D721Med (cell line): Measurements from ENCODE around the gene NBAS.

Experiments
- DNase-seq: peaks from one replicate; pipeline ENCODE4 v3.0.0; 2011; ENCODE audit warnings: low spot score; ENCODE audit not compliant: insufficient read length
- FAIRE-seq: peaks from 2 replicates; lab custom pipeline; 2011; peaks lifted over from hg19 to GRCh38; lab: Jason Lieb, UNC
- CTCF ChIP-seq: IDR thresholded peaks from 2 replicates; pipeline ENCODE4 v1.5.1; 2012; ENCODE audit warnings: mild to moderate bottlenecking, control low read depth; ENCODE audit not compliant: insufficient read depth; ENCODE audit errors: missing control alignments

NBAS gene

DNA sequence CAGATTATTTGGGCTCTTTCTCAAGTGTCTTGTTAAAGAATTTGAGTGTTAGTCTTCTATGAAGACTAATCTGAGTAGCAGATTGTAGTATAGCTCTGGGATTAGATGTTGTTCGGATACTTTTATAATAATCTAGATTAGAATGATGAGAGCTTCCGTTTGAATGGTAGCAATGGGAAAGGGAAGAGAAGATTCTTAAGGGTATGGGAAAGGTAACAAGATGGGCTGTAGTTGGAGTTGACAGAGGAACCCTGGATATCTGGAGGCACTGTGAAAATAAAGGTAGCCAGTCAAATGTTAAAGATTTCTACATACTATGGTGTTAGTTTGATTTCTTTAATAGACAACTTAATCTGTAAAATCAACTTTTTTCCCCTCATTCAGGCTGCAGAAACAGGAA is 35.2 kb upstream of the NBAS start:
- no peak for TF ChIP-seq CTCF
- DNase-seq (no peak), FAIRE-seq (no peak)

GRCh38 chr2:15595936-15596335 is 34.8 kb upstream of the NBAS start:
- no peak for FAIRE-seq
- DNase-seq = no peak
- TF ChIP-seq CTCF = no peak

- no peak for FAIRE-seq
- no peak for DNase-seq
- no peak for TF ChIP-seq CTCF
These were observed 34.3 kb upstream of the NBAS start for GRCh38 chr2:15595342-15595905.

DNA sequence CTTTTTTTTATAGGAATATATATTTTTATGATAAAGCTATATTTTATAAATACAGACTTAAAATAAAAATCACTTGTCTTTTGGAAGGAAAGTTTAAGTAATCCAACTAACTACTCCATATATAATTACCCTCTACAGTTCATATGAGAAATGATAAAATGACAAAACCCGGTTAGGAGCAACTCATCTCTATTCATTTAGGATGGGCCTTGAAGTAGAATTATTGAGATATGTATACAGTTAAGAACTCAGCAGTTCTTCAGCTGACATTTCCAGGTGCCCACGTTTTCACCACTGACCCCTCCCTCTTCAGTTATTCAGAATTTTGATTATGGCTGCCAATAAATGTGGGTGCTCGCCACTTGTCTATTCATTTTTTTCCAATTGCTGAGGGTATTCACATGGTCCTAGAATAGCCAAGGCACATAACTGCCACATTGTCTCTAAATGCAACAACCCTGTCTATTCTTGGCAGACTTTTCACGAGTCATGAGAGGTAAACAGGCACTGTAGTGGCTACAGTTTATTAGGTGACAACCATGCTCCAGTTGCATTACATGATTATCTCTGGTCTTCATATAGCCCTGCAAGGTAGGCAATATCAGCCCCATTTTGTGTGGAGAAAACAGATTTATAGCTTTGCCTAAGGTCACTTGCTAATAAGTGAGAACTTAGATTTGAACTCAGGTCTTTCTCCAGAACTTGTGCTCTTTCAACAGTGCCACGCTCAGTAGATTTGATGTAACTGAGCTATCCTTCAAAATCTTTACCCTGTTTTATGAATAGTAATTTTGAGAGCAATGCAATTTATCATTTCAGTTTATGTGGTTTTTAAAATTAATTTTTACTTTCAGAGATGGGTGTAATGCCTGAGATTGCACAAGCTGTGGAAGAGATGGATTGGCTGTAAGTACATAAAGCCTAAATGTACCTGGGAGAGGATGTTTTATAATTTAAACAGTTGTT is 33.4 kb upstream of the NBAS start:
- no peak for FAIRE-seq
- TF ChIP-seq CTCF = no peak
- DNase-seq = no peak

DNA sequence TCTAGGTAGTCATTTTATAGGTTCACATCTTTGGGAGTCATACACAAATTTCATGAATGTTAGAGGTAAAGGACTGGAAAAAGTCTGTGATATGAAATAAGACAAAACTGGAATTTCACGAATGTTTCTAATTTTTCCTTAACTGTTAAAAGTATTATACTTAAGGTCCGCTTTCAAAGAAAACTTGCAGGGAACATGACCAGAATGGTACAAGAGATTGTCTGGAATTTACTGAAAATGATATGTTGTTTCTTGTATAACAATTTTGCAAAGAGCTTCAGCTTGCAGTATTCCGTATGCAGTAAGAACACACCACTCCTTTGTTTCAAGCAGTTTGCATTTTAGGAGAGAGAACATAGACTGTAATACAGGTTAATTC is 32.2 kb upstream of the NBAS start:
- FAIRE-seq = no peak
- no peak for DNase-seq
- TF ChIP-seq CTCF = no peak

DNA sequence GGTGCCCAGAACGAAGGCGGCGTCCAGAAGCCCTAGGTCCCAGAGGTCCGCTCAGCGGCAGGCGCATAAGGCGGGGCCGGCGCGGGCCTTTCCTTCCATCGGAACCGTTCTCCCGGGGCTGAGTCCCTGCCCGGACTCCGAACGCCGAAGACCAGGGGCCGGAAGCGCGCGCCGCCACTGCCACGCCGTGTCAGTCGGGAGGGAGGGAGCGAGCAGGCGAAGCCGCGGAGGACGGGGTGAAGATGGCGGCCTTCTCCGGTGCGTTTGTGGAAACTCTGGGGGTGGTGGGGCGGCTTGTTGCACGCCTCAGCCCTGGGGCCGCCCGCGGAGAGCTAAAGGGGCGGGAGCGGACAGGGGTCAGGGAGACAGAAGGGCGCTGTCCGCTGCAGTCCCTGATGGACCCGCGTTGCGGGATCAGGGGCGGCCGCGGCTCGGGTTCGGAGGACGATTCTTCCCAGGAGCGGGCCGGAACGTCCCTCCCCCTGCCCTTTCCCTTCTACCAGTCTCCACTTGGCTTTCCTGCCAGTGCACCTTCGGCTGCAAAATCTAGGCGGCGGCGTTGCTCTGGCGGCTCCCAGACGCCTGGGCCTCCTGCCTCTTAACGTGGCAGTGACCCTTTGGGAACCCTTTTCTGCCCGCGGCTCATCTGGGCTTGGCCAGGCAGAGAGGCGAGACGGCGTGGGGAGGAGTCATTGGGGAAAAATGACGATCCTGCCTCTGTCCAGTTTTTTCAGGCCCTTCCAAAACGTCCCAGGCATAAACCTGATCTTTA is 30.7 kb upstream of the NBAS start, which contains the start of gene DDX1:
TSS of gene DDX1 (plus strand) at position 177 of the 772 bp plus-strand sequence. CDS start at position 243, 66 bp downstream.
- FAIRE-seq (no peak), DNase-seq (peak; percentile 31)
- no peak for TF ChIP-seq CTCF
